HepG2 (cell line): ENCODE results near the gene ALLC. TPM values are rescaled to one million over a fixed set of nuclear protein-coding genes. Genes with fewer than 3 reads are reported as not detected.

ENCODE experiments used
- ATAC-seq: fragments of 200-7000 bp; cut with Tn5 transposase; 3 replicates; pipeline ENCODE4 v1.9.1; 2020; ENCODE audit warnings: mild to moderate bottlenecking, moderate library complexity
- BruUV-seq: library from RNA; stranded (reverse); fragments of 400-500 nt; replicated peaks from 2 replicates; lab custom pipeline; 2021; lab: Mats Ljungman, UMichigan
- CTCF ChIA-PET: fragments of 300-600 bp; formaldehyde crosslinking; extraction: SDS; loops from one replicate; lab custom pipeline; 2021; ENCODE audit warnings: low total read pairs, inconsistent platforms, low intra/inter-chr PET ratio; lab: Yijun Ruan, JAX
- POLR2A ChIA-PET: fragments of 350-600 bp; sonication (Branson Sonifier 250); formaldehyde crosslinking; loops from one replicate; lab custom pipeline; 2020; ENCODE audit warnings: antibody characterized with exemption, inconsistent platforms; lab: Yijun Ruan, JAX
- DNase-seq: peaks from one replicate; pipeline ENCODE4 v3.0.0-alpha.2; 2015; ENCODE audit warnings: low spot score
- FAIRE-seq: peaks from 3 replicates; lab custom pipeline; 2011; peaks lifted over from hg19 to GRCh38; lab: Jason Lieb, UNC
- H2AFZ ChIP-seq: one replicate; pipeline ENCODE4 v1.6.1; 2011; ENCODE audit warnings: low read length, inconsistent platforms
- H3K27ac ChIP-seq: fragments of 300-600 bp; 3 replicates; pipeline ENCODE4 v1.8.0; 2011; ENCODE audit warnings: mixed run types, mild to moderate bottlenecking, mixed read lengths, low read length, inconsistent platforms; ENCODE audit not compliant: insufficient read depth; ENCODE audit errors: extremely low read length
- H3K27me3 ChIP-seq, 2 experiments: fragments of 200-600 bp in 1 of 2; 2 replicates in 1 of 2; 3 replicates in 1 of 2; pipeline versions ENCODE4 v1.6.0 to v1.8.0; 2011; ENCODE audit warnings: low read length in 2 of 2, mild to moderate bottlenecking in 2 of 2, moderate library complexity in 2 of 2, inconsistent platforms in 1 of 2; ENCODE audit not compliant: insufficient read depth in 2 of 2, control insufficient read depth in 1 of 2
- H3K36me3 ChIP-seq, 2 experiments: fragments of 200-600 bp in 1 of 2; replicated peaks in 1 of 2; 2 replicates in 1 of 2; 3 replicates in 1 of 2; pipeline versions ENCODE4 v1.5.1 to v1.8.0; 2011; ENCODE audit warnings: low read length in 2 of 2, inconsistent platforms in 1 of 2; ENCODE audit not compliant: insufficient read depth in 2 of 2, control insufficient read depth in 1 of 2
- H3K4me1 ChIP-seq: 2 replicates; pipeline ENCODE4 v1.5.1; 2012; ENCODE audit warnings: low read length, inconsistent platforms; ENCODE audit not compliant: insufficient read depth
- H3K4me2 ChIP-seq: 2 replicates; pipeline ENCODE4 v1.6.0; 2011; ENCODE audit warnings: low read depth, low read length, inconsistent platforms
- H3K4me3 ChIP-seq, 3 experiments: fragments of 200-600 bp in 1 of 3; sonication (generic), shearing (Covaris generic) in 1 of 3; replicated peaks in 1 of 3; 2 replicates each; pipeline ENCODE4 v1.5.1; 2011 to 2016; ENCODE audit warnings: low read length in 3 of 3, inconsistent platforms in 2 of 3, low read depth in 2 of 3, mild to moderate bottlenecking in 2 of 3, control low read depth in 1 of 3, mixed read lengths in 1 of 3; ENCODE audit not compliant: insufficient read depth in 1 of 3
- H3K79me2 ChIP-seq: one replicate; pipeline ENCODE4 v1.6.1; 2011; ENCODE audit warnings: low read length, inconsistent platforms; ENCODE audit not compliant: insufficient read depth
- H3K9ac ChIP-seq: 2 replicates; pipeline ENCODE4 v1.6.0; 2011; ENCODE audit warnings: mild to moderate bottlenecking, low read depth, low read length, inconsistent platforms; ENCODE audit not compliant: insufficient read depth
- H3K9me3 ChIP-seq: 2 replicates; pipeline ENCODE4 v1.5.1; 2012; ENCODE audit warnings: mild to moderate bottlenecking, low read length
- H4K20me1 ChIP-seq: 2 replicates; pipeline ENCODE4 v1.6.0; 2011; ENCODE audit warnings: inconsistent platforms, mild to moderate bottlenecking, low read length, moderate library complexity; ENCODE audit not compliant: insufficient read depth
- ELF1 ChIP-seq: sonication (generic); formaldehyde crosslinking; IDR thresholded peaks from 2 replicates; pipeline ENCODE4 v1.4.0; 2020; ENCODE audit warnings: missing genetic modification reagents
- FOXO1 ChIP-seq: sonication (generic); formaldehyde crosslinking; IDR thresholded peaks from 2 replicates; pipeline ENCODE4 v1.4.0; 2020; ENCODE audit warnings: missing genetic modification reagents
- FOXP1 ChIP-seq, 2 experiments: fragments of 450-650 bp in 1 of 2; IDR thresholded peaks; 2 replicates each; pipeline ENCODE4 v1.6.1; 2017 to 2018; ENCODE audit warnings: antibody characterized with exemption in 1 of 2
- GFI1 ChIP-seq: sonication (generic); formaldehyde crosslinking; IDR thresholded peaks from 2 replicates; pipeline ENCODE4 v1.5.0; 2020; ENCODE audit warnings: missing genetic modification reagents, mild to moderate bottlenecking, borderline replicate concordance
- HHEX ChIP-seq: IDR thresholded peaks from 2 replicates; pipeline ENCODE4 v1.6.1; 2016; ENCODE audit warnings: control low read depth
- HNRNPH1 ChIP-seq: fragments of 200-400 bp; formaldehyde crosslinking; optimal IDR thresholded peaks from 2 replicates; pipeline ENCODE3; 2017; ENCODE audit warnings: mild to moderate bottlenecking, low read depth, low read length
- KLF12 ChIP-seq: sonication (generic); formaldehyde crosslinking; IDR thresholded peaks from 2 replicates; pipeline ENCODE4 v1.4.0; 2020; ENCODE audit warnings: missing genetic modification reagents, borderline replicate concordance
- NFE2L2 ChIP-seq: fragments of 150-350 bp; IDR thresholded peaks from 2 replicates; pipeline ENCODE4 v1.6.1; 2014; ENCODE audit warnings: low read length
- ZNF333 ChIP-seq: sonication (generic); formaldehyde crosslinking; IDR thresholded peaks from 2 replicates; pipeline ENCODE4 v1.4.0; 2020; ENCODE audit warnings: mild to moderate bottlenecking, missing genetic modification reagents, borderline replicate concordance
- ZNF343 ChIP-seq: sonication (generic); formaldehyde crosslinking; IDR thresholded peaks from 2 replicates; pipeline ENCODE4 v1.4.0; 2020; ENCODE audit warnings: mild to moderate bottlenecking, missing genetic modification reagents
- ZNF775 ChIP-seq: sonication (generic); formaldehyde crosslinking; IDR thresholded peaks from 2 replicates; pipeline ENCODE4 v1.4.0; 2020; ENCODE audit warnings: missing genetic modification reagents, mild to moderate bottlenecking, moderate library complexity, borderline replicate concordance
- in situ Hi-C: cut with HindIII; loops from 2 replicates; pipeline ENCODE4 v1.10.0; 2017; ENCODE audit warnings: low pct_unique_long_range_greater_than_20kb; ENCODE audit not compliant: extremely low pct_ligation_motif_present
- intact Hi-C: fragments of 100-400 bp; cut with micrococcal nuclease; formaldehyde crosslinking; loops from one replicate; pipeline ENCODE4 v1.10.0; 2022; ENCODE audit not compliant: unreplicated experiment
- polyA plus RNA-seq, 8 experiments: library from polyadenylated mRNA; depleted of rRNA in 3 of 8; stranded (reverse) in 7 of 8; unstranded in 1 of 8; fragments of >200 nt; fragmentation: Illumina TruSeq in 4 of 8; extraction: Trizol in 4 of 8; gene quantifications; 2 replicates each; pipeline versions ENCODE4 v1.2.1 to v1.2.3, GENCODE V29; 2011 to 2016; ENCODE audit warnings: low read depth in 4 of 8, missing spikeins in 1 of 8, mixed read lengths in 1 of 8; ENCODE audit not compliant: insufficient read depth in 1 of 8
- total RNA-seq, 5 experiments: library from RNA; depleted of rRNA; stranded (reverse); fragments of >200 nt; fragmentation: Illumina TruSeq; extraction: Trizol; gene quantifications; 2 replicates each; pipeline ENCODE4 v1.2.3, GENCODE V29; 2016; ENCODE audit warnings: low read depth in 1 of 5
- TF ChIP-seq, protein P1 (sequence below): sonication (generic); formaldehyde crosslinking; IDR thresholded peaks from 2 replicates; pipeline ENCODE4 v1.5.1; 2020; ENCODE audit warnings: missing genetic modification reagents, mild to moderate bottlenecking, borderline replicate concordance
- TF ChIP-seq, protein P2 (sequence below): IDR thresholded peaks from 2 replicates; pipeline ENCODE4 v1.4.0; 2020; ENCODE audit warnings: mild to moderate bottlenecking, missing genetic modification reagents
- TF ChIP-seq, protein P3 (sequence below): sonication (generic); formaldehyde crosslinking; IDR thresholded peaks from 2 replicates; pipeline ENCODE4 v1.4.0; 2020; ENCODE audit warnings: missing genetic modification reagents

Gene ALLC
- total and polyA plus RNA-seq, 2 of the 13 experiments (the other 11 are each of a cell fraction or from before 2014, with no cell fraction given), result 0.08 to 0.11 TPM

DNA sequence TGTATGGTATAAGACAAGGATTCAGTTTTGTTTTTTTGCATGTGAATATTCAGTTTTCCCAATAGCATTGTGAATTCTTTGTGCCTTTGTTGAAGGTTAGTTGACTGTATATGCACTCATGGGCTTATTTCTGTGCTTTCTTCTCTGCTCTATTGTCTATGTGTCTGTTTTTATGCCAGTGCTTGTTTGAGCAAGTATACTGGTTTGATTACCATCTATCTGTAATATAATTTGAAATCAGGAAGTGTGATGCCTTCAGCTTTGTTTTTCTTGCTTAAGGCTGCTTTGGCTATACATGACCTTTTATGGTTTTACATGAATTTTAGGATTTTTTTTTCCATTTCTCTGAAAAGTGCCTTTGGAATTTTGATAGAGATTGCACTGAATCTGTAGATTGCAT is 39.6 kb upstream of the ALLC start:
- CTCF ChIA-PET, result no interaction called here
- peaks cover 18% of the 10 kb centered on the region for H3K4me1 ChIP-seq
- TF ChIP-seq HHEX (CRISPR knock-in tag), result no peak
- TF ChIP-seq NFE2L2, result no peak
- TF ChIP-seq, protein P1, sequence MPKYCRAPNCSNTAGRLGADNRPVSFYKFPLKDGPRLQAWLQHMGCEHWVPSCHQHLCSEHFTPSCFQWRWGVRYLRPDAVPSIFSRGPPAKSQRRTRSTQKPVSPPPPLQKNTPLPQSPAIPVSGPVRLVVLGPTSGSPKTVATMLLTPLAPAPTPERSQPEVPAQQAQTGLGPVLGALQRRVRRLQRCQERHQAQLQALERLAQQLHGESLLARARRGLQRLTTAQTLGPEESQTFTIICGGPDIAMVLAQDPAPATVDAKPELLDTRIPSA, result no peak
- TF ChIP-seq ZNF343 (CRISPR knock-in tag), result no peak
- TF ChIP-seq, protein P2, sequence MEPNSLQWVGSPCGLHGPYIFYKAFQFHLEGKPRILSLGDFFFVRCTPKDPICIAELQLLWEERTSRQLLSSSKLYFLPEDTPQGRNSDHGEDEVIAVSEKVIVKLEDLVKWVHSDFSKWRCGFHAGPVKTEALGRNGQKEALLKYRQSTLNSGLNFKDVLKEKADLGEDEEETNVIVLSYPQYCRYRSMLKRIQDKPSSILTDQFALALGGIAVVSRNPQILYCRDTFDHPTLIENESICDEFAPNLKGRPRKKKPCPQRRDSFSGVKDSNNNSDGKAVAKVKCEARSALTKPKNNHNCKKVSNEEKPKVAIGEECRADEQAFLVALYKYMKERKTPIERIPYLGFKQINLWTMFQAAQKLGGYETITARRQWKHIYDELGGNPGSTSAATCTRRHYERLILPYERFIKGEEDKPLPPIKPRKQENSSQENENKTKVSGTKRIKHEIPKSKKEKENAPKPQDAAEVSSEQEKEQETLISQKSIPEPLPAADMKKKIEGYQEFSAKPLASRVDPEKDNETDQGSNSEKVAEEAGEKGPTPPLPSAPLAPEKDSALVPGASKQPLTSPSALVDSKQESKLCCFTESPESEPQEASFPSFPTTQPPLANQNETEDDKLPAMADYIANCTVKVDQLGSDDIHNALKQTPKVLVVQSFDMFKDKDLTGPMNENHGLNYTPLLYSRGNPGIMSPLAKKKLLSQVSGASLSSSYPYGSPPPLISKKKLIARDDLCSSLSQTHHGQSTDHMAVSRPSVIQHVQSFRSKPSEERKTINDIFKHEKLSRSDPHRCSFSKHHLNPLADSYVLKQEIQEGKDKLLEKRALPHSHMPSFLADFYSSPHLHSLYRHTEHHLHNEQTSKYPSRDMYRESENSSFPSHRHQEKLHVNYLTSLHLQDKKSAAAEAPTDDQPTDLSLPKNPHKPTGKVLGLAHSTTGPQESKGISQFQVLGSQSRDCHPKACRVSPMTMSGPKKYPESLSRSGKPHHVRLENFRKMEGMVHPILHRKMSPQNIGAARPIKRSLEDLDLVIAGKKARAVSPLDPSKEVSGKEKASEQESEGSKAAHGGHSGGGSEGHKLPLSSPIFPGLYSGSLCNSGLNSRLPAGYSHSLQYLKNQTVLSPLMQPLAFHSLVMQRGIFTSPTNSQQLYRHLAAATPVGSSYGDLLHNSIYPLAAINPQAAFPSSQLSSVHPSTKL (CRISPR knock-in tag), result no peak
- no peak for TF ChIP-seq ZNF333 (CRISPR knock-in tag)
- TF ChIP-seq FOXP1 (IDR thresholded peaks at IDR 0.05), result no peak
- TF ChIP-seq FOXP1 (CRISPR knock-in tag; IDR thresholded peaks at IDR 0.05), result no peak
- TF ChIP-seq GFI1, result no peak
- TF ChIP-seq, protein P3, sequence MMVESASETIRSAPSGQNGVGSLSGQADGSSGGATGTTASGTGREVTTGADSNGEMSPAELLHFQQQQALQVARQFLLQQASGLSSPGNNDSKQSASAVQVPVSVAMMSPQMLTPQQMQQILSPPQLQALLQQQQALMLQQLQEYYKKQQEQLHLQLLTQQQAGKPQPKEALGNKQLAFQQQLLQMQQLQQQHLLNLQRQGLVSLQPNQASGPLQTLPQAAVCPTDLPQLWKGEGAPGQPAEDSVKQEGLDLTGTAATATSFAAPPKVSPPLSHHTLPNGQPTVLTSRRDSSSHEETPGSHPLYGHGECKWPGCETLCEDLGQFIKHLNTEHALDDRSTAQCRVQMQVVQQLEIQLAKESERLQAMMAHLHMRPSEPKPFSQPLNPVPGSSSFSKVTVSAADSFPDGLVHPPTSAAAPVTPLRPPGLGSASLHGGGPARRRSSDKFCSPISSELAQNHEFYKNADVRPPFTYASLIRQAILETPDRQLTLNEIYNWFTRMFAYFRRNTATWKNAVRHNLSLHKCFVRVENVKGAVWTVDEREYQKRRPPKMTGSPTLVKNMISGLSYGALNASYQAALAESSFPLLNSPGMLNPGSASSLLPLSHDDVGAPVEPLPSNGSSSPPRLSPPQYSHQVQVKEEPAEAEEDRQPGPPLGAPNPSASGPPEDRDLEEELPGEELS, result no peak
- no peak for TF ChIP-seq FOXO1 (CRISPR knock-in tag)
- no peak for TF ChIP-seq HNRNPH1
- TF ChIP-seq KLF12, result no peak
- no peak for TF ChIP-seq ZNF775 (CRISPR knock-in tag)
- TF ChIP-seq ELF1 (CRISPR knock-in tag), result no peak
- TF ChIP-seq, all 625 proteins: peak for 0
- peaks cover 0 to 3% of the 10 kb centered on the region in 2 experiments; a peak in 1 of 5 replicates for H3K27me3 ChIP-seq
- H4K20me1 ChIP-seq, result no peaks in the 10 kb centered on the region
- H3K79me2 ChIP-seq, result no peaks in the 10 kb centered on the region
- DNase-seq (no peak), ATAC-seq (no peak), FAIRE-seq (no peak)
- no peak overlapping the region for H2AFZ ChIP-seq
- H3K4me3 ChIP-seq, result no peak overlapping the region
- H3K4me2 ChIP-seq, result no peak overlapping the region
- no peak overlapping the region for H3K9ac ChIP-seq
- intact Hi-C loops, result no loop called here
- no peaks in the 10 kb centered on the region for H3K36me3 ChIP-seq
- POLR2A ChIA-PET, result no interaction called here
- H3K27ac ChIP-seq, result no peak overlapping the region
- in situ Hi-C loops, result no loop called here
- no TSS peak for BruUV-seq
- peaks cover 6% of the 10 kb centered on the region; the same call in 1 of the 2 replicates for H3K9me3 ChIP-seq
